Neural cell (in vitro differentiated cells): ENCODE results near the gene NDOR1.
"Not testable (repeated sequence)": the region's sequence is repeated elsewhere in the genome, so short reads cannot be mapped to it uniquely, and the experiment has no call there.

Experiments
- CTCF ChIP-seq: fragments of 450-650 bp; IDR thresholded peaks from 2 replicates; pipeline ENCODE4 v1.5.1; 2014; ENCODE audit warnings: antibody characterized with exemption, mild to moderate bottlenecking, moderate library complexity; ENCODE audit not compliant: poor library complexity, severe bottlenecking
- EP300 ChIP-seq: fragments of 450-650 bp; conservative IDR thresholded peaks from 2 replicates; pipeline ENCODE4 v1.6.1; 2014; ENCODE audit warnings: antibody characterized with exemption, mild to moderate bottlenecking, moderate library complexity; ENCODE audit not compliant: poor library complexity, severe bottlenecking
- EZH2 ChIP-seq: fragments of 200-600, 300-800 bp; shearing (Covaris generic), sonication (generic); IDR thresholded peaks from 2 replicates; pipeline ENCODE4 v1.6.1; 2014; ENCODE audit warnings: antibody characterized with exemption, low read length, borderline replicate concordance, mild to moderate bottlenecking; ENCODE audit not compliant: insufficient read depth, poor library complexity, severe bottlenecking
- MXI1 ChIP-seq: fragments of 450-650 bp; conservative IDR thresholded peaks from 2 replicates; pipeline ENCODE4 v1.6.1; 2014; ENCODE audit warnings: antibody characterized with exemption, mild to moderate bottlenecking; ENCODE audit not compliant: poor library complexity, severe bottlenecking
- POLR2AphosphoS5 ChIP-seq: IDR thresholded peaks from 2 replicates; pipeline ENCODE4 v1.6.1; 2012
- RAD21 ChIP-seq: fragments of 450-650 bp; conservative IDR thresholded peaks from 2 replicates; pipeline ENCODE4 v1.6.1; 2014; ENCODE audit warnings: antibody characterized with exemption, mild to moderate bottlenecking, moderate library complexity
- SMC3 ChIP-seq: fragments of 450-650 bp; conservative IDR thresholded peaks from 2 replicates; pipeline ENCODE4 v1.6.1; 2014; ENCODE audit warnings: antibody characterized with exemption, mild to moderate bottlenecking, moderate library complexity; ENCODE audit not compliant: poor library complexity
- TAF1 ChIP-seq: IDR thresholded peaks from 2 replicates; pipeline ENCODE4 v1.6.1; 2012; ENCODE audit warnings: low read depth
- TF ChIP-seq, protein P1 (sequence below): IDR thresholded peaks from 2 replicates; pipeline ENCODE4 v1.6.1; 2012; ENCODE audit warnings: borderline replicate concordance

DNA sequence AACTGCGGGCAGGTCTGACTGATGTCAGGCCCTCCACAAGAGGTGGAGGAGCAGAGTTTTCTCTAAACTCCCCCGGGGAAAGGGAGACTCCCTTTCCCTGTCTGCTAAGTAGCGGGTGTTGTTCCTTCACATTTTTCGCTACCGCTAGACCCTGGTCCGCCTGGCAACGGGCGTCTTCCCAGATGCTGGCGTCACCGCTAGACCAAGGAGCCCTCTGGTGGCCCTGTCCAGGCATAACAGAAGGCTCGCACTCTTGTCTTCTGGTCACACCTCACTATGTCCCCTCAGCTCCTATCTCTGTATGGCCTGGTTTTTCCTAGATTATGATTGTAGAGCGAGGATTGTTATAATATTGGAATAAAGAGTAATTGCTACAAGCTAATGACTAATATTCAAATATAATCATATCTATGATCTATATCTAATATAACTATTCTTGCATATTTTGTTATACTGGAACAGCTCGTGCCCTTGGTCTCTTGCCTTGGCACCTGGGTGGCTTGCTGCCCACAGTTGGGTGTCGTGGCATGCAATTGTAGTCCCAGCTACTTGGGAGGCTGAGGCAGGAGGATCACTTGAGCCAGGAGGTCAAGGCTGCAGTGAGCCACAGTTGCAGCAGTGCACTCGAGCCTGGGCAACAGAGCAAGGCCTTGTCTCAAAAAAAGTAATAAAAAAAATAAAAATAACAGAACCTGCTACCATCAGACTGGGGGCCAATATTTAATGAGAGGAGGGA lies 56.8 kb downstream of the NDOR1 start:
- TF ChIP-seq CTCF = peak; percentile 56
- peak; percentile 48 for TF ChIP-seq SMC3
- TF ChIP-seq EZH2, MXI1, EP300, POLR2AphosphoS5, TAF1: not testable (repeated sequence)
- TF ChIP-seq RAD21 = peak; percentile 29
- TF ChIP-seq, protein P1, sequence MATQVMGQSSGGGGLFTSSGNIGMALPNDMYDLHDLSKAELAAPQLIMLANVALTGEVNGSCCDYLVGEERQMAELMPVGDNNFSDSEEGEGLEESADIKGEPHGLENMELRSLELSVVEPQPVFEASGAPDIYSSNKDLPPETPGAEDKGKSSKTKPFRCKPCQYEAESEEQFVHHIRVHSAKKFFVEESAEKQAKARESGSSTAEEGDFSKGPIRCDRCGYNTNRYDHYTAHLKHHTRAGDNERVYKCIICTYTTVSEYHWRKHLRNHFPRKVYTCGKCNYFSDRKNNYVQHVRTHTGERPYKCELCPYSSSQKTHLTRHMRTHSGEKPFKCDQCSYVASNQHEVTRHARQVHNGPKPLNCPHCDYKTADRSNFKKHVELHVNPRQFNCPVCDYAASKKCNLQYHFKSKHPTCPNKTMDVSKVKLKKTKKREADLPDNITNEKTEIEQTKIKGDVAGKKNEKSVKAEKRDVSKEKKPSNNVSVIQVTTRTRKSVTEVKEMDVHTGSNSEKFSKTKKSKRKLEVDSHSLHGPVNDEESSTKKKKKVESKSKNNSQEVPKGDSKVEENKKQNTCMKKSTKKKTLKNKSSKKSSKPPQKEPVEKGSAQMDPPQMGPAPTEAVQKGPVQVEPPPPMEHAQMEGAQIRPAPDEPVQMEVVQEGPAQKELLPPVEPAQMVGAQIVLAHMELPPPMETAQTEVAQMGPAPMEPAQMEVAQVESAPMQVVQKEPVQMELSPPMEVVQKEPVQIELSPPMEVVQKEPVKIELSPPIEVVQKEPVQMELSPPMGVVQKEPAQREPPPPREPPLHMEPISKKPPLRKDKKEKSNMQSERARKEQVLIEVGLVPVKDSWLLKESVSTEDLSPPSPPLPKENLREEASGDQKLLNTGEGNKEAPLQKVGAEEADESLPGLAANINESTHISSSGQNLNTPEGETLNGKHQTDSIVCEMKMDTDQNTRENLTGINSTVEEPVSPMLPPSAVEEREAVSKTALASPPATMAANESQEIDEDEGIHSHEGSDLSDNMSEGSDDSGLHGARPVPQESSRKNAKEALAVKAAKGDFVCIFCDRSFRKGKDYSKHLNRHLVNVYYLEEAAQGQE = not testable (repeated sequence)
